GM12891 (cell line): ENCODE results near the gene MTX3.

ENCODE experiments used
- DNase-seq: peaks from one replicate; pipeline ENCODE4 v3.0.0; 2011; ENCODE audit warnings: low spot score; ENCODE audit not compliant: insufficient read length
- FAIRE-seq: peaks from 2 replicates; lab custom pipeline; 2011; peaks lifted over from hg19 to GRCh38; lab: Jason Lieb, UNC
- PAX5 ChIP-seq: IDR thresholded peaks from 2 replicates; pipeline ENCODE4 v1.6.1; 2011; ENCODE audit warnings: low read length, moderate library complexity, mild to moderate bottlenecking; ENCODE audit not compliant: insufficient read depth, severe bottlenecking
- POLR2A ChIP-seq: IDR thresholded peaks from 2 replicates; pipeline ENCODE4 v1.6.1; 2011; ENCODE audit warnings: low read depth, low read length, control low read depth
- POLR2AphosphoS5 ChIP-seq: IDR thresholded peaks from 2 replicates; pipeline ENCODE4 v1.6.1; 2011; ENCODE audit warnings: low read depth, low read length, control low read depth
- POU2F2 ChIP-seq: IDR thresholded peaks from 2 replicates; pipeline ENCODE4 v1.6.1; 2011; ENCODE audit warnings: low read depth, mild to moderate bottlenecking, control low read depth, low read length, moderate library complexity
- SPI1 ChIP-seq: IDR thresholded peaks from 2 replicates; pipeline ENCODE4 v1.6.1; 2011; ENCODE audit warnings: low read depth, low read length, control low read depth
- TAF1 ChIP-seq: IDR thresholded peaks from 2 replicates; pipeline ENCODE4 v1.6.1; 2011; ENCODE audit warnings: low read depth, low read length, control low read depth

Gene MTX3

GRCh38 chr5:80025069-80025468 lies 34.0 kb upstream of the MTX3 start:
- DNase-seq (no peak), FAIRE-seq (no peak)
- TF ChIP-seq SPI1 (no peak), POLR2AphosphoS5 (no peak), PAX5 (no peak), POLR2A (no peak), POU2F2 (no peak), TAF1 (no peak)

DNA sequence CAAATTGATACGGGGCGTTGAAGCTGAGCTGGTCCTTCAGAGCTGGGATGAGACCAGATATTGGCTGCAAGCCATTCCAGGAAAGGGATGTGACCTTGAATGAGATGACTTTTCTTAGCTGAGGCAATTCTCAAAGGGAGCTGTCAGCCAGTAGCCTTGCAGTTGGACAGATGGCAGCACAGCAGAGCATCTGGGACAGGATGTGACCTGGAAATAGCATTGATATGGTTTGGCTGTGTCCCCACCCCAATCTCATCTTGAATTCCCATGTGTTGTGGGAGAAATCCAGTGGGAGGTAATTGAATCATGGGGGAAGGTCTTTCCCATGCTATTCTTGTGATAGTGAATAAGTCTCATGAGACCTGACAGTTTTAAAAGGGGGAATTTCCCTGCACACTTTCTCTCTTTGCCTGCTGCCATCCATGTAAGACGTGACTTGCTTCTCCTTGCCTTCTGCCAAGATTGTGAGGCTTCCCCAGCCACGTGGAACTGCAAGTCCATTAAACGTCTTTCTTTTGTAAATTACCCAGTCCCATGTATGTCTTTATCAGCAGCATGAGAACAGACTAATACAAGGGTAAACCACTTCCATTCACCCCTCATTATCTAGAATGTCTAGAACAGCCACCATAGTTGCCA lies 19.8 kb upstream of the MTX3 start:
- TF ChIP-seq POU2F2 (no peak), POLR2AphosphoS5 (no peak), SPI1 (no peak), POLR2A (no peak), TAF1 (no peak), PAX5 (no peak)
- FAIRE-seq (no peak), DNase-seq (no peak)

DNA sequence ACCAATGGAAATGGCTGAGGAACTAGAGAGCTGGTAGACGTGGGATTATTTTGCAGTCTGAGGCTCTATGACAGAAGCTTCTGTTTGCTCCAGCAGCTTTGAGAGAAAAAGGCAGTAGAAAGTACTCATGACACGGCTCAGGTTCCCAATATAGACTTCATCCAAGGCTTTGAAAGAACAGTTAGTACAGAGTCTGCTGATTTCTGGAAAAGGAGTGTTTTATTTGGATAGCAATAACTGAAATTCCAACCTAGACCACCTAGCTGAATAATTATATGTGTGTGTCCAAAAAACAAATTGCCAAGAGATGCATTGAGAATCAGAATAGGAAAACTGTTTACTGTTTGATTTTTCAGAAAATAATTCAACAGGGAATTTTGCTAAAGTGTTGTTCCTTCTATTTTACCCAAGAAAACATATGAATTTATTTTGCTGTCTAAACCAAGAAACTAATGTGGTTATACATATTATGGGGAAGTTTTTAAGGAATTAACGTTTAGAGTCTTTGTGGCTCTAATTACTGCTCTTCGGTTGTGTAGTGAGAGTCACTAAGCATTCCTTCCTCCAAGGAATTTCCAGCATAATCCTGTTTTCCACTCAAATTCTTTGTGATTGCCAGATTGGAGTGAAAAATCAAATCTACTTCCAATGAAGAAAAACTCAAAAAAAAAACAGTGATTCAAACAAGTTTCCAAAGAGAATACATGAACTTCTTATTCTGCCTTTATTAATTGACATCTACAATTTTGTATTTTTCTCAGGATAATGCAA lies 18.1 kb upstream of the MTX3 start:
- TF ChIP-seq SPI1 (no peak), POU2F2 (no peak), TAF1 (no peak), POLR2A (no peak), POLR2AphosphoS5 (no peak), PAX5 (no peak)
- no peak for FAIRE-seq
- no peak for DNase-seq

GRCh38 chr5:80002677-80003076 lies 11.6 kb upstream of the MTX3 start:
- TF ChIP-seq TAF1 (no peak), POU2F2 (no peak), SPI1 (no peak), PAX5 (no peak), POLR2A (no peak), POLR2AphosphoS5 (no peak)
- DNase-seq (no peak), FAIRE-seq (no peak)

DNA sequence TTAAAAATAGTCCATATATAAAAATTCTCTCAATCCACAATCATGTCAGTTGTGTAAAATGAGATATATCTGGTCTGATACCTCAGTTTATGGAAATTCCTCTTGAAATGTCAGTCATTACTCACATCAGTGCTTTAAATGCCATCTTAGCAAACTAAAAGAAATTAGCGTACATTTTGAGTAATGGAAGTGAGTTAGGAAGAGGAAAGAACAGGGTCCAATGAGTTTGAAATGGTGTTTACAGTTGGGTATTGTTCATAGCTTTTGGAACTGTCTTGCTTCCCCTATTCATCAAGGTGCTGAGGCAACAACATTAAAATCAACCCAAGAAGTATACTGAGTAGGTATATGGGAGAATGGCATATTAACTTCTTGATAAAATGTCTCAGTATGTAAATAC lies 8.7 kb upstream of the MTX3 start:
- no peak for DNase-seq
- no peak for TF ChIP-seq POLR2A
- no peak for FAIRE-seq

DNA sequence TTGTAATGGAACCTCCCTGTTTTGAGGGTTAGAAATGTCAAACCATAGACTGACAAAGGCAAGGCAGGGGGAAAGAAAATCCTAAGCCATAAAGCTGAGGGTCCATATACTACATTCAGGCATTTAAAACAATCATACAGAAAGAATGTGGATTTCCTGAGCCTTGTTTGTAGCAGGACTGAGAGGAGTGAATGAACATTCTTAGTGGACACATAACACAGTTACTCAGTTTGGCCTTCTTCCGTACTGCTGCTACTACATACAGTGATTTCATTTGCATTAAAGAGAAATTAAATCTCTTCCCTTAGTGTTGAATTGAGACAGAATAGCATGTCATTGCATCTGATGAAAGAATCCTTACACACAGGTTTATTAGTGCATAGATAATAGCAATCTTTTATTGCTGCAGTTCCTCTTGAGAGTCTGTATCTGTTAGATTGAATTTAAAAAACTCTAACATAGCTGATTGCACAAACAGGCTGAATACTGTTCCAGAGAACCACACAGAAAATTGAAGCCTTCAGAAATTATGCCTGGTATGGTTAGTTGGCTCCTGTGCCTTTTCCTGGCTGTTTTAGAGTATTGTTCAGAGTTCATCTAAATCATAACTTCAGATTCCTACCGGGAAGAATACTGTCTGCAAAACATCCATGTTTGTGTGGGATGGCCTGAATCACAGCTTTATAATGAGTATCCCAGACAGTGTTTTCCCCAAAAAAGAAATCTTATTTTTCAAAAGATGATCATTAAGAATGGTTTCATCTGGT lies 2.0 kb upstream of the MTX3 start:
- FAIRE-seq (peak; percentile 28), DNase-seq (no peak)
- no peak for TF ChIP-seq POLR2A
- TF ChIP-seq TAF1: no peak
- no peak for TF ChIP-seq POU2F2
- no peak for TF ChIP-seq POLR2AphosphoS5
- no peak for TF ChIP-seq PAX5
- TF ChIP-seq SPI1: no peak

GRCh38 chr5:79990205-79990597 lies 861 bp downstream of the MTX3 start:
- DNase-seq (peak; percentile 13), FAIRE-seq (no peak)
- no peak for TF ChIP-seq TAF1
- TF ChIP-seq SPI1: no peak
- no peak for TF ChIP-seq PAX5
- TF ChIP-seq POLR2A: no peak
- TF ChIP-seq POLR2AphosphoS5: no peak
- no peak for TF ChIP-seq POU2F2

DNA sequence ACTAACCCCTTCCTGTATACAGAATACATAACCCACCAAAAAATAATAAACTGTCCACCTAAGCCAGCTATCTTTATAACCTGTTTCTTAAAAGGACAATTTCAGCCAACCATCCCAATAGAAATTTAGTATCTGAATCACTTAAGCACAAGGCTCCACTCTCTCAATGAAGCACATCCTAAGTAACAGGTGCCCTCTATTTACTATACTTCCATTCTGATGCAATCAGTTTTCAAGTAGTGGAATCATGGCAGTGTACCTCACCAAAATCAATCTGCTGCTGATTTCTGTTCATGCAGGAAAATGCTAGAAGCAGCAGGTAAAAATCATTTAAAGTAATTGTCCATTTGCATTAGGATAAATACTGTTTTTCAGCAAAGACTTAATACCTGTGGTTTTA lies 4.8 kb downstream of the MTX3 start:
- FAIRE-seq (no peak), DNase-seq (no peak)
- no peak for TF ChIP-seq POU2F2
- no peak for TF ChIP-seq PAX5
- TF ChIP-seq POLR2AphosphoS5: no peak
- no peak for TF ChIP-seq TAF1
- no peak for TF ChIP-seq SPI1
- no peak for TF ChIP-seq POLR2A

DNA sequence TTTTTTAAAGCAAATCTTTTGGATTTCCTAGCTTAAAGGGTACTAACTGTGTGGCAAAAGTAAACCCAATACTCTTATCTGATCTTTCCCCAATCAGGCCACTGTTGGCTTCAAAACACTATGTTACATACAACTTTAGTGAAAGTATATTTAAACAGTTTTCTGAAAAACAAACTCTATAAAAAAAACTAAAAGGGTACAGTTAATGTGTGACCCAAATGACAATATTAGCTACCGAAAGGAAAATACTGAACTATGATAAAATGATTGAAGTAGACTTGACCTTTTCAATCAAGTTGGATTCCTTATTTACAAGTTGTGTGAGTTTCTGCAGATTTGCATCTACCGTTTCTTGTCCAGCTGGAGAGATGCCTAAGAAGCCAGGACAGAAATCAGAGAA lies 5.8 kb downstream of the MTX3 start:
- no peak for TF ChIP-seq POU2F2
- TF ChIP-seq PAX5: no peak
- no peak for TF ChIP-seq TAF1
- TF ChIP-seq POLR2A: no peak
- TF ChIP-seq SPI1: no peak
- no peak for TF ChIP-seq POLR2AphosphoS5
- FAIRE-seq (no peak), DNase-seq (no peak)

GRCh38 chr5:79984363-79984762 lies 6.7 kb downstream of the MTX3 start:
- TF ChIP-seq POLR2A: no peak
- no peak for TF ChIP-seq PAX5
- no peak for TF ChIP-seq SPI1
- TF ChIP-seq POLR2AphosphoS5: no peak
- TF ChIP-seq POU2F2: no peak
- no peak for TF ChIP-seq TAF1
- DNase-seq (no peak), FAIRE-seq (no peak)
